Measurements from ENCODE around the gene OSBPL3.

Gene OSBPL3

GRCh38 chr7:24958399-24958798, 21.6 kb downstream of the OSBPL3 start:
- TF ChIP-seq CTCF (IDR thresholded peaks at IDR 0.05; ENCODE audit: low read depth, low read length) = no peak
- Histone ChIP-seq H3K9me3 (ENCODE audit: severe bottlenecking) (no peaks in the 10 kb centered on the region), H3K36me3 (no peaks in the 10 kb centered on the region), H3K4me3 (ENCODE audit: low read depth, low read length) (no peak overlapping the region), H3K27me3 (ENCODE audit: insufficient read depth, low read depth, severe bottlenecking) (no peaks in the 10 kb centered on the region), H3K27ac (no peak overlapping the region)
- DNase-seq = no peak

DNA sequence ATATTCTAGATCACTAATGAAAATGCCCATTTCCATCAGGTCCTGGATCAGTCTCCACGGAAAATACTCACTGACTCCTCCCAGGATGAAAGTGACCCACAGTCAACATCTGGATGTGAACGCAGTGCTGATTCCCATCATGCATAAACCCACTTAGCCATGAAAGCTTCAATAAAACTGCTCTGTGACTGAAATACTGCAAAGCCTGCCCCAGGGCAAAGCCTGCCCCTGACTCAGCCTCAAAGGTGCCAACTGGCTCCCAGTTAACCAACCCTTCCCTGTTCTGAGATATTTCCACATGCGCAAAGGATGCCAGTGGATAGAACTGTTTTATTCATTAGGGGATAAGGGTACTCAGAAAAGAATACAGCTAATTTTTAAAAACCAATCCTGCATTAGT, 24.0 kb downstream of the OSBPL3 start:
- no peak overlapping the region for H3K27ac ChIP-seq
- H3K27me3 ChIP-seq (ENCODE audit: insufficient read depth, low read depth, severe bottlenecking) = no peaks in the 10 kb centered on the region
- no peaks in the 10 kb centered on the region for H3K9me3 ChIP-seq (ENCODE audit: severe bottlenecking)
- H3K36me3 ChIP-seq = no peaks in the 10 kb centered on the region
- no peak for DNase-seq
- no peak for TF ChIP-seq CTCF (IDR thresholded peaks at IDR 0.05; ENCODE audit: low read depth, low read length)
- no peak overlapping the region for H3K4me3 ChIP-seq (ENCODE audit: low read depth, low read length)

DNA sequence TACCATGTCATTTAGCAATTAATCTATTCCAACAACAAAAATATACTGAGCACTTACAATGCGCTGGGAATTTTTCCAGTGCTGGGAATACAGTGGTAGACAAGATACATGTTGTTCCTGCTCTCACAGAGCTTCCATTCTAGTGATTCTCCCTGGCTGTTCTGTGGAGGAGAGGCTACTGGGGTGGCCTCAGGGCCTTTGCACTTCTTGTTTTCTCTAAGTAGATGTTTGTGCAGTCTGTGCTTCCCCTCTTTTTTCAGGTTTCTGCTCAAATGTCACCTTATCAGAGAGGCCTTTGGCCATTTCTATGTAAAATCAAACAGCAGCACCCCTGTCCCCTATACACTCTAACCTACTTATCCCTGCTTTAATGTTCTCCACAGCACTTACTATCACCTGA, 24.7 kb downstream of the OSBPL3 start:
- Histone ChIP-seq H3K36me3 (no peaks in the 10 kb centered on the region), H3K27me3 (ENCODE audit: insufficient read depth, low read depth, severe bottlenecking) (no peaks in the 10 kb centered on the region), H3K9me3 (ENCODE audit: severe bottlenecking) (no peaks in the 10 kb centered on the region), H3K27ac (no peak overlapping the region), H3K4me3 (ENCODE audit: low read depth, low read length) (no peak overlapping the region)
- TF ChIP-seq CTCF (IDR thresholded peaks at IDR 0.05; ENCODE audit: low read depth, low read length) = no peak
- no peak for DNase-seq

GRCh38 chr7:24952464-24952863, 27.5 kb downstream of the OSBPL3 start:
- H3K27ac ChIP-seq = no peak overlapping the region
- TF ChIP-seq CTCF (IDR thresholded peaks at IDR 0.05; ENCODE audit: low read depth, low read length) = no peak
- H3K9me3 ChIP-seq (ENCODE audit: severe bottlenecking) = no peaks in the 10 kb centered on the region
- no peak overlapping the region for H3K4me3 ChIP-seq (ENCODE audit: low read depth, low read length)
- no peaks in the 10 kb centered on the region for H3K27me3 ChIP-seq (ENCODE audit: insufficient read depth, low read depth, severe bottlenecking)
- DNase-seq = no peak
- H3K36me3 ChIP-seq = no peaks in the 10 kb centered on the region

DNA sequence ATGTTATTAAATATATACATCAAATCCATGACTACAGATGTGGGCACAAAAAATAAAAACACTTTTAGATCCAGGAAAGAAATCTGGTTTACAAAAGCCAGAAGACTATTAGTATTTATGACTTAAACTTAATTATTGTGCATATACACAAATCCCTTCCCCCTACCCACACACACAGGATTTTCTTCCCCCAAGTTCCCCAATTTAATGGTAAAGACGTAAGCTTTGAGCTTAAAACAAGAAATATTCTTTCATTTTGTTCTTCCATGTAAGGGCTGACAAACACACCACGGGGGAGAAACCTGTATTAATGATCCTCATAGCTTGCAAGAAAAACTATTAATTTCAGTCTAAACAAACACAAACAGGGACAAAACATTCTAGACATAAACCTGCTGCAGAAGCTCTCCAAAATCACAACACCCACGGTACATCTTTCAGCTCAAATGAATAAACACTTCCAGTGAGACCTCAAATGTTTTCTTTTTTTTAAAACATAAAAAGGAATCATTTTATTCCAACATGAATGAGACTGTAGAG, 28.5 kb downstream of the OSBPL3 start:
- no peaks in the 10 kb centered on the region for H3K9me3 ChIP-seq (ENCODE audit: severe bottlenecking)
- H3K4me3 ChIP-seq (ENCODE audit: low read depth, low read length) = no peak overlapping the region
- no peak for TF ChIP-seq CTCF (IDR thresholded peaks at IDR 0.05; ENCODE audit: low read depth, low read length)
- H3K27me3 ChIP-seq (ENCODE audit: insufficient read depth, low read depth, severe bottlenecking) = no peaks in the 10 kb centered on the region
- no peak for DNase-seq
- no peaks in the 10 kb centered on the region for H3K36me3 ChIP-seq
- H3K27ac ChIP-seq = no peak overlapping the region

- H3K4me3 ChIP-seq (ENCODE audit: low read depth, low read length) = no peak overlapping the region
- no peaks in the 10 kb centered on the region for H3K27me3 ChIP-seq (ENCODE audit: insufficient read depth, low read depth, severe bottlenecking)
- no peaks in the 10 kb centered on the region for H3K9me3 ChIP-seq (ENCODE audit: severe bottlenecking)
- no peak for DNase-seq
- TF ChIP-seq CTCF (IDR thresholded peaks at IDR 0.05; ENCODE audit: low read depth, low read length) = no peak
- no peak overlapping the region for H3K27ac ChIP-seq
- no peaks in the 10 kb centered on the region for H3K36me3 ChIP-seq
Observed at GRCh38 chr7:24949884-24950283, 30.1 kb downstream of the OSBPL3 start.

All from WERI-Rb-1 (cell line).